Measurements from ENCODE around the gene TBC1D22A.

The TBC1D22A gene

GRCh38 chr22:46737976-46738646, 24.3 kb upstream of the TBC1D22A start, which contains the start of gene CERK:
Gene CERK (minus strand): TSS chr22:46738252. CDS start chr22:46738148, 104 bp downstream.
- peak; percentile 81 for DNase-seq

DNA sequence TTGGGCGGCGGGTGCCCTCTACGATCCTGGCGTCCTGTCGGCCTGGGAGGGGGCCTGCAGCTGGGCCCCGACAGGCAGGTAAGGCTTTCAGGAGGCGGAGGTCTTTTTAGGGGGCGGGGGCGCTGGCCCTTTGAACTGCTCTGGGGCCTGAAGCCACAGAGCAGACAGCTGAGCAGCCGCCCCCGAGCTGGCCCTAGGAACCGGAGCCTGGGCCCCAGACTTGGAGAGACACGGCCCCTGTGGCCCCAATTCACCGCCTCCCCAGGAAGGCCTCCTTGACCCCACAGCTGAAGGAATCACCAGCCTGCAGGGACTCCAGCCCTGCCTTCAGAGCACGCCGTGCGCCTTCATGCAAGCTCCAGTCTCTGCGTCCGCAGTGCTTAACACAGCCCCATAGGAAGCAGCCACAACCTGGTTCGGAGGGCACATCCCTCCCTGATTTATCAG, 23.8 kb upstream of the TBC1D22A start:
- DNase-seq, result no peak

DNA sequence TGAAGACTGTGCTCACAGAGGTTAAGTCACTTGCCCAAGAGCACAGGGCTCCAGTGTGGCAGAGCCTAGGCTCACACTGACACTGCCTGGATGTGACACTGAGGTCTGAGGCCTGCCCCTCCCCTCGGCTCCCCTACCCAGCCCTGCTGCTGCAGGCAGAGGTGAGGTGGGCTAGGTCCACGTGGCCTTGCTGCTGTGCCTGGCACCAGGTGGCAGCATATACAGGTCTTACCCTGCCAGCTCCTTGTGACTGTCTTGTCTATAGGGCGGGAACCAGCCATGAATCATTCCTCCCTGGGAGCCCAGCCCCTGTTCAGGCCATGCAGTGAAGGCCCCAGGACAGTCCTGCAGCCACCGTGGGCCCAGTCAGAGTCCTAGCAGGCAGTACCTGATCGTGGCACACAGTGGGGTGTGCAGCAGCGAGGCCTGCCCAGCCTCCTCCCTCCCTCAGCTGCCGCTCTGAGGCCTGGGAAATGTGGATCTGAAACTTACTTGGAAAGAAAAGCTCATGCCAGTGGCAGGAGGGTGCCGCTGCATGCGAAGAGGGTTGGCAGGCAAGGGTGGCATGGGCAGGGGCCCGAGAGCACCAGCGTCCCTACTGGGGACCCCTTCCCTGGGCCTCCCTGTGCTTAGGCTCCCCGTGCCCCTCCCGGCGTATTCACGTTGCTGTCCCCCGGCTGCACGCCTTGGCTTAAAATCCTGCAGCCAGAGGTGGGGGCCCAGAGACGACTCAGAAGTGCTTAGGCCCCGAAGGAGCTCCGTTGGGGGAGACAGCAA, 23.2 kb upstream of the TBC1D22A start:
- no peak for DNase-seq

- no peak for DNase-seq
These were observed 21.3 kb upstream of the TBC1D22A start for GRCh38 chr22:46740910-46741780.

DNA sequence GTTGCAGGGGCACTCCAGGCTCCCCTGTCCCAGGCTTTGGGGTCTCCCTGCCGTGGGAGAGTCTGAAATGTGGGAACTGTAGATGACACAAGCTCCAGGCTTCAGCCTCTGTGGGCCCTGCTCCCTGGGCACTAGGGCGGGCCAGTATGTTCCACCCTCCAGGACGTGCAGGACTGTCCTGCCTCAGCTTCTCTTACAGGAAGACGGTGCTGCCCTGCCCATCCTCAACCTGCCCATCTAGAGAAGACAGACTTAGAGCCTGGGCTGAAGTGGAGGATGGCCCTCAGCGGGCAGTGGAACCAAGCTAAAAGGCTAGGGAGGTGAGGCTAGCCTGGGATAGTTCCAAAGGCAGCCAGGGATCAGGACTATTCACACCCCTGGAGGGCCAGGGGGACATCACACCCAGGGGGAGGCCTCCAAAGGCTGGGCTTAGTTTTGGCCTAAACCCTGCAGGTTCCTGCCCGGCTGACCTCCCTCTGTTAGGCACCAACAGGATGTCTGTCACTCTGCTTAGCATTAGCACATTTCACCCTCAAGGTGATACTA, 20.4 kb upstream of the TBC1D22A start:
- no peak for DNase-seq

- DNase-seq, result no peak
These were observed 19.8 kb upstream of the TBC1D22A start for GRCh38 chr22:46742576-46743221.

DNA sequence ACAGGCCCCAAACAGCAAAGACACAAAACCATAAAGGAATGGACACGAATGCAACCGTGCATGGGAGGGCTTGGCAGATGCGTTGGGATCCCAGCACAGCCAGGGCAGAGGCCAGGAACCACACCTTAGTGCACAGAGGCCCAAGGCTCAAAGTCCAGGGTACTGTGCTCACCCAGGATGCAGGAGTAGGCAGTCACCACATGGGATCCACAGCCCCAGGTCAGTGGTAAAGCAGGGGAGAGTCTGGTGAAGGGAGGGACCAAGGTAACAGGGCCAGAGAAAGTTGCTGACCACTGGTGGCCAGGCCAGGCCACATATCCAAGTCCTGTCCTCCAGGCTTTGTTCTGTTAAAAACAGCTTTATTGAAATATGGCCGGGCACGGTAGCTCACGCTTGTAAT, 17.9 kb upstream of the TBC1D22A start:
- DNase-seq, result no peak

DNA sequence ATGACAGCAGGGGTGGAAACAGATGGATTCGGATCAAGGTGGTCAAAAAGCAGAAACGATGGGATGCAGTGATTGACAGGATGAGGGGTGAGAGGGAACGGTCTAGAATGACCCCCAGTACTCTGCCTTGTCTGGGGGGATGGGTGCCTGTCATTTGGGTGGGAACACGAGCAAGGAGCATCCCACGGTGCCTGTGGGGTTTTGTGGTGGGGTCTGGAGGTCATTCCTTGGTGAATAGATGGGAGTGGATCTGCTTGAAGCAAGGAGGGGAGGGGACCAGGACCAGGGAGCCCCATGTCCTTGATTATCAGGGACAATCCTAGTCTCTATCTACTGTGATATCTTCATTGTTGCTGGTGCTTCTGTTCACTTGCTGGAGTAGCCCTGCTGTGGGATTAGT, 16.3 kb upstream of the TBC1D22A start:
- no peak for DNase-seq

- no peak for DNase-seq
These were observed 15.8 kb upstream of the TBC1D22A start for GRCh38 chr22:46746620-46747019.

DNA sequence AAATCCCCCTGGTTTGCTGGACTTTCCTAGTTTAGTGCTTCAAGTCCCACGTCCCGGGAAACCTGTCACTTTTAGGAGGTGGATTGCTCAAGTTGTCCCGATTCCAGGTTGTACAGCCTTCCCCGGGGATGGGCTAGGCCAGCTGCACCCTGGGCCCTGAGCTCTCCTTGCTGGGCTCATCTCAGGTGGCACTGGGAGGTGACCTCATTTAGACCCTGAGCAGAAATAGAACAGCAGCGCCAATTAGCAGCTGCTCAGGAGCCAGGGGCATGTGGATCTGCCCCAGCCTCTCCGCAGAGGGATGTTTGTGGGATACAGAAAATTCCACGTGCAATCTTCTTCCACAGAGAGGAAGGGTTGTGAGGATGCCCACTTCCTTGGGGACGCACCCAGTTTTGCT, 14.8 kb upstream of the TBC1D22A start:
- no peak for DNase-seq

- no peak for DNase-seq
These were observed 14.1 kb upstream of the TBC1D22A start for GRCh38 chr22:46748206-46748907.

- DNase-seq, result no peak
These were observed 13.4 kb upstream of the TBC1D22A start for GRCh38 chr22:46748908-46749675.

- DNase-seq, result no peak
These were observed 12.5 kb upstream of the TBC1D22A start for GRCh38 chr22:46749682-46750529.

DNA sequence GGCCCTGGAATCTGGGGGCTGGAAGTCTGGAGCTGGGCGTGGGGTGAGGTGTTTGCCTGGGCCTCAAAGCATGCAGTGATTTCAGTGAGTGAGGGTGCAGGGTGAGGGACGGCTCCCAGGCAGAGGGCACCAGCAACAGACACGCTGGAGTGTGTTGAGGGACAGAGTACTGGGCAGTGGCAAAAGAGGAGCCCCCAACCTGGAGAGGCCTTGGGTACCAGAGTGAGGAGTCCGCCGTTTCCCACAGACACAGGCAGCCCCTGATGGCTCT, 12.0 kb upstream of the TBC1D22A start:
- DNase-seq, result no peak

DNA sequence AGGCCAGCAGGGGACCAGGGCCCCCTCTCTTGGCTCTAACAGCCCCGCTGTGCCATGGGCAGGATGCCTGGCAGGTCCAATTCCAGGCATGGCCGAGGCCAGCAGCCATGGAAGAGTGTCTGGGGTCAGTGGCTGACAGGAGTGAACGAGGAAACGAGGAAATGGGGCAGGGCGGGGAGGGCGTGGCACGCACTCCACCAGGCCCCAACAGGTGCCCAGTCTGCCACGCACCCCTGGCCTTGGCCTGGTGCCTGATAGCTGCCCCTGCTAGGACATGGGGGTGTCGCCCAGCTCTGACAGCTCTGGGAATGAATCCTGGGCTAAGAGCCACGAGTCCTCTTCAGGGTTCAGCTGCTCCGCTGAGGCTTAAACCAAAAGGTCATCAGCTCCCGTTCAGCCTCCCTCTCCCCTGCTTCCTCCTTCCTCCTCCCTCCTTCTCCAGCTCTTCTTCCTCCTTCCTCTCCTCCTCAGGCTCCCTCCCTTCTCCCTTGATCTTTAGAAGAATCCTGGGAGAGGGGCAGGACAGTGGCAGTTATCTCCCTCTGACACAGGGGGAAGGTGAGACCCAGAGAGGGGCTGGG, 11.5 kb upstream of the TBC1D22A start:
- DNase-seq, result no peak

DNA sequence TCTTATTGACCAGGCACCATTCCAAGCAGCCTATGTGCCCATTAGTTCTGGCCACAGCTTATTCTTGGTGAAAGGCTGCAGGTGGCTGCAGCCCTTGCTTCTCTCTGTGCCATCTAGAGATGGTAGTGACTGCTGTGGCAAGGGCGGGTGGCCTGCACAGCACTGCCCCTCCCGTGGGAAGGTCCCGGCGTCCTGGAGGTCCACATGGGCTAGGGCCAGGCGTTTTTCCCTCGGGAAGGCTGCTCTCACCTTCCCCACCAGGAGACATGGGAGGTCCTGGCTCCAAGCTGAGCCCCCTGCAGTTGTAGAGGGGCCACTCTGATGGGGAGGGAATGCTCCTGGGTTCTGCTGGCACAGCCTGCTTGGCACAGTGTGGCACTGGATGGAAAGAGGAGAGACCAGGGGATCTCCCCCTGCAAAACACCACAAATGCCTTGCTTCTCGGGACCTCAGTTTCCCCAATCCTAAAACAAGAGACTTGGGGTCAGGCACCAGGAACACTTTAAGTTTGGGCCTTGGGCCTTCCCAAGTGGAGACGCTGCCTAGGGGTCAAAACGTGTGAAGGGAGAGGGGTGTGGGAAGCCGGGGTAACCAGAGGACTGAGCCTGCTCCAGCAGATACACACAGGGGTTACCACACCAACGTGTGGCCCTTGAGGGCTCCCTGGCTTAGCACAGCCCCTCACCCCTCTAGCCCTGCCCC, 10.0 kb upstream of the TBC1D22A start:
- DNase-seq, result no peak

DNA sequence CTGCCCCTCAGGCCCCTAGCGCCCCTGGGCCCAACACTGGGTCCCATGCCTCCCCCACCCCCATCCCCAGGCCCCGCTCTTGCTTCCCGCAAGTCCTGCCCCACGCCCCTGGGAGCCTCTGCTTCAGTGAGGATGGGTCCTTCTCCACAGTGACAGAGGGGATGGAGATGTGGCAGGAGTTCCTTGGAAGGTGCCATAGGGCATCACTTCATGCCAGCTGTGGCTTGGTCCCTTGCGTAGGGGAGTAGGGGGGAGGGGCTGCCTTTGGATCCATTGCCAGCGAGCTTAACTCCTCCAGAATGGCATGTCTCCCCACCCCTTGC, 9.5 kb upstream of the TBC1D22A start:
- no peak for DNase-seq

GRCh38 chr22:46753360-46753759, 9.1 kb upstream of the TBC1D22A start:
- no peak for DNase-seq

DNA sequence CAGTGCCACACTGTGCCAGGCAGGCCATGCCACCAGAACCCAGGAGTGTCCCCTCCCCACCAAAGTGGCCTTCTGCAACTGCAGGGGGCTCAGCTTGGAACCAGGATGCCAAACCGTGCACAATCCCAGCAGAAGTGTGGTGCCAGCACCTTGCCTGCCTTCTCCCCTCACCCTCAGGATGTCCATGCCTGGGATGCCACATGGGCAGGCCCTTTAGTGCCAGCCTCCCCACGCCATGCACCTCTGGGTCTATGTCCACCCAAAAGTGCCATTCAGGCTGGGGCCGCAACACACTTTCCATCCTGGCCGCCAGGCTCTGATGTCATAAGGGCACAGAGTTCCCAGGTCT, 8.7 kb upstream of the TBC1D22A start:
- no peak for DNase-seq
